ENCODE measurements around the gene SNX25. TPM values are rescaled to one million over a fixed set of nuclear protein-coding genes. Genes with fewer than 3 reads are reported as not detected.

The SNX25 gene
- polyA plus RNA-seq, 1 donor from 2014 or later, result 6.4 TPM

DNA sequence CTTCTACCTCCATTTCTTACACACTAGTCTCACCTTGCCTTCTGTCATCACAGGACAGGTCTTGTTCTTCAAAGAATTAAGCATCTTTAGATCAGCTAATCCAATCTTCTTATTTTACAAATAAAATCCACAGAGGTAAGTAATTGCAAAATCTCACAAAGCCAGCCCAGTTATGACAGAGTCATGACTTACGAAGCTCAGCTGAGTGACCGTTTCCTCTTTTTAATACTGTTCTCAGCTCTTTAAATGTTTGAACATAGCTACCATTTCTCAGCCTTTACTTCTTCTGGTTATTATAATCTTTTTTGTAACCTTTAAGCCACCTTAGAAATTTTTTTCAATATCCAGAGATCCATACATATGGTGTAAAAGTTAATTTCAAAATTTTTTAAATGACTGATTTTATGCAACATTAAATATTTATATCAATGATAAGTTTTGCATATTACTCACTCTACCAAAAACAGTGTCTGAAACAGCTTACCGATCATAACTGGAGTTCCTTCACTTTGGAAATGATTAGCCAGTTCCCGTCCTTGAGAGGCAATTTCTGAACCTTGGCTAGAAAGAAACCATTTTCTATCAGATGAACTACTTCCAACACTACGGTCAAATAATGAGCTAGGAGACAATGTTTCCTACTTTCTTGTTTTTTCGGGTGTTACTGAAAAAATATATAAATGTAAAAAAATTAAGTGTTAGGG lies 196.1 kb downstream of the SNX25 start:
- H3K9ac ChIP-seq (ENCODE audit: low read length), result no peak overlapping the region
- TF ChIP-seq EZH2 (IDR thresholded peaks at IDR 0.05; ENCODE audit: borderline replicate concordance, insufficient read depth, low read length, poor library complexity, severe bottlenecking) (no peak), MXI1 (conservative IDR thresholded peaks at IDR 0.05; ENCODE audit: poor library complexity, severe bottlenecking) (no peak), RAD21 (conservative IDR thresholded peaks at IDR 0.05) (no peak), TAF1 (IDR thresholded peaks at IDR 0.05; ENCODE audit: low read depth) (no peak), EP300 (conservative IDR thresholded peaks at IDR 0.05; ENCODE audit: poor library complexity, severe bottlenecking) (no peak), POLR2AphosphoS5 (IDR thresholded peaks at IDR 0.05) (no peak), SMC3 (conservative IDR thresholded peaks at IDR 0.05; ENCODE audit: poor library complexity) (no peak)
- TF ChIP-seq, protein P1, sequence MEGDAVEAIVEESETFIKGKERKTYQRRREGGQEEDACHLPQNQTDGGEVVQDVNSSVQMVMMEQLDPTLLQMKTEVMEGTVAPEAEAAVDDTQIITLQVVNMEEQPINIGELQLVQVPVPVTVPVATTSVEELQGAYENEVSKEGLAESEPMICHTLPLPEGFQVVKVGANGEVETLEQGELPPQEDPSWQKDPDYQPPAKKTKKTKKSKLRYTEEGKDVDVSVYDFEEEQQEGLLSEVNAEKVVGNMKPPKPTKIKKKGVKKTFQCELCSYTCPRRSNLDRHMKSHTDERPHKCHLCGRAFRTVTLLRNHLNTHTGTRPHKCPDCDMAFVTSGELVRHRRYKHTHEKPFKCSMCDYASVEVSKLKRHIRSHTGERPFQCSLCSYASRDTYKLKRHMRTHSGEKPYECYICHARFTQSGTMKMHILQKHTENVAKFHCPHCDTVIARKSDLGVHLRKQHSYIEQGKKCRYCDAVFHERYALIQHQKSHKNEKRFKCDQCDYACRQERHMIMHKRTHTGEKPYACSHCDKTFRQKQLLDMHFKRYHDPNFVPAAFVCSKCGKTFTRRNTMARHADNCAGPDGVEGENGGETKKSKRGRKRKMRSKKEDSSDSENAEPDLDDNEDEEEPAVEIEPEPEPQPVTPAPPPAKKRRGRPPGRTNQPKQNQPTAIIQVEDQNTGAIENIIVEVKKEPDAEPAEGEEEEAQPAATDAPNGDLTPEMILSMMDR (IDR thresholded peaks at IDR 0.05; ENCODE audit: poor library complexity, severe bottlenecking), result no peak
- TF ChIP-seq, protein P2, sequence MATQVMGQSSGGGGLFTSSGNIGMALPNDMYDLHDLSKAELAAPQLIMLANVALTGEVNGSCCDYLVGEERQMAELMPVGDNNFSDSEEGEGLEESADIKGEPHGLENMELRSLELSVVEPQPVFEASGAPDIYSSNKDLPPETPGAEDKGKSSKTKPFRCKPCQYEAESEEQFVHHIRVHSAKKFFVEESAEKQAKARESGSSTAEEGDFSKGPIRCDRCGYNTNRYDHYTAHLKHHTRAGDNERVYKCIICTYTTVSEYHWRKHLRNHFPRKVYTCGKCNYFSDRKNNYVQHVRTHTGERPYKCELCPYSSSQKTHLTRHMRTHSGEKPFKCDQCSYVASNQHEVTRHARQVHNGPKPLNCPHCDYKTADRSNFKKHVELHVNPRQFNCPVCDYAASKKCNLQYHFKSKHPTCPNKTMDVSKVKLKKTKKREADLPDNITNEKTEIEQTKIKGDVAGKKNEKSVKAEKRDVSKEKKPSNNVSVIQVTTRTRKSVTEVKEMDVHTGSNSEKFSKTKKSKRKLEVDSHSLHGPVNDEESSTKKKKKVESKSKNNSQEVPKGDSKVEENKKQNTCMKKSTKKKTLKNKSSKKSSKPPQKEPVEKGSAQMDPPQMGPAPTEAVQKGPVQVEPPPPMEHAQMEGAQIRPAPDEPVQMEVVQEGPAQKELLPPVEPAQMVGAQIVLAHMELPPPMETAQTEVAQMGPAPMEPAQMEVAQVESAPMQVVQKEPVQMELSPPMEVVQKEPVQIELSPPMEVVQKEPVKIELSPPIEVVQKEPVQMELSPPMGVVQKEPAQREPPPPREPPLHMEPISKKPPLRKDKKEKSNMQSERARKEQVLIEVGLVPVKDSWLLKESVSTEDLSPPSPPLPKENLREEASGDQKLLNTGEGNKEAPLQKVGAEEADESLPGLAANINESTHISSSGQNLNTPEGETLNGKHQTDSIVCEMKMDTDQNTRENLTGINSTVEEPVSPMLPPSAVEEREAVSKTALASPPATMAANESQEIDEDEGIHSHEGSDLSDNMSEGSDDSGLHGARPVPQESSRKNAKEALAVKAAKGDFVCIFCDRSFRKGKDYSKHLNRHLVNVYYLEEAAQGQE (IDR thresholded peaks at IDR 0.05; ENCODE audit: borderline replicate concordance), result no peak
- H3K36me3 ChIP-seq (ENCODE audit: insufficient read depth, low read length), result peaks cover 9% of the 10 kb centered on the region
- no peaks in the 10 kb centered on the region for H3F3A ChIP-seq (ENCODE audit: insufficient read depth, low read length, poor library complexity, severe bottlenecking)
- H2AFZ ChIP-seq (ENCODE audit: low read depth, low read length), result no peak overlapping the region
- H3K4me2 ChIP-seq (ENCODE audit: low read length), result no peak overlapping the region
- no peaks in the 10 kb centered on the region for H3K27me3 ChIP-seq (ENCODE audit: insufficient read depth, low read depth, low read length)
- no peaks in the 10 kb centered on the region for H3K79me2 ChIP-seq (replicated peaks; ENCODE audit: insufficient read depth, low read length)
- H3K27ac ChIP-seq (ENCODE audit: low read length), result no peak overlapping the region
- H3K4me3 ChIP-seq (ENCODE audit: low read length), result no peak overlapping the region
- no peaks in the 10 kb centered on the region for H3K9me3 ChIP-seq (ENCODE audit: low read length)
- no peaks in the 10 kb centered on the region for H4K20me1 ChIP-seq (ENCODE audit: insufficient read depth)
- no peaks in the 10 kb centered on the region for H3K9me2 ChIP-seq (ENCODE audit: insufficient read depth, low read length)

DNA sequence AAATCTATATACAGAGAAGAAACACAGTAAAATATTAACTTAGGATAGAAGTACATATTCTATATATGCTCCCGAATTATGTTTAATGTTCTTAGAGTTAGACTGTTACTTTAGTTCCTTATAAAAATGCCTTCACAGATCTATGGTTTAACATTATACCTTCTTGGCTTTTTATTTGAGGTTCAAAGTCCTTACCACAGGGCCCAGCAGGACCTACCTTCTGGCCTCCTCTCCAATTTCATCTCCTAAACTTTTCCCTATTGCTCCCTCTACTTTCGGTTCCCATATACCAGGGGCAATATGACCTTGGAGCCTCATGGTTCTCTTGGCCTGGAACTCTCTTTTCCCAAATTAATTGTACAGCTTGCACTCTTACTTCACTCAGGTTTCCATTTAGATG lies 199.0 kb downstream of the SNX25 start:
- no peak overlapping the region for H3K27ac ChIP-seq (ENCODE audit: low read length)
- H3K4me2 ChIP-seq (ENCODE audit: low read length), result no peak overlapping the region
- no peak overlapping the region for H2AFZ ChIP-seq (ENCODE audit: low read depth, low read length)
- no peaks in the 10 kb centered on the region for H3K27me3 ChIP-seq (ENCODE audit: insufficient read depth, low read depth, low read length)
- peaks cover 8% of the 10 kb centered on the region for H3K36me3 ChIP-seq (ENCODE audit: insufficient read depth, low read length)
- H3K9ac ChIP-seq (ENCODE audit: low read length), result no peak overlapping the region
- no peaks in the 10 kb centered on the region for H3K79me2 ChIP-seq (replicated peaks; ENCODE audit: insufficient read depth, low read length)
- no peaks in the 10 kb centered on the region for H4K20me1 ChIP-seq (ENCODE audit: insufficient read depth)
- TF ChIP-seq, protein P2 (IDR thresholded peaks at IDR 0.05; ENCODE audit: borderline replicate concordance), result no peak
- no peak for TF ChIP-seq SMC3 (conservative IDR thresholded peaks at IDR 0.05; ENCODE audit: poor library complexity)
- no peak for TF ChIP-seq MXI1 (conservative IDR thresholded peaks at IDR 0.05; ENCODE audit: poor library complexity, severe bottlenecking)
- TF ChIP-seq POLR2AphosphoS5 (IDR thresholded peaks at IDR 0.05), result no peak
- no peak for TF ChIP-seq RAD21 (conservative IDR thresholded peaks at IDR 0.05)
- TF ChIP-seq EZH2 (IDR thresholded peaks at IDR 0.05; ENCODE audit: borderline replicate concordance, insufficient read depth, low read length, poor library complexity, severe bottlenecking), result no peak
- no peak for TF ChIP-seq EP300 (conservative IDR thresholded peaks at IDR 0.05; ENCODE audit: poor library complexity, severe bottlenecking)
- TF ChIP-seq TAF1 (IDR thresholded peaks at IDR 0.05; ENCODE audit: low read depth), result no peak
- TF ChIP-seq, protein P1 (IDR thresholded peaks at IDR 0.05; ENCODE audit: poor library complexity, severe bottlenecking), result no peak
- H3K9me3 ChIP-seq (ENCODE audit: low read length), result no peaks in the 10 kb centered on the region
- H3K9me2 ChIP-seq (ENCODE audit: insufficient read depth, low read length), result no peaks in the 10 kb centered on the region
- no peak overlapping the region for H3K4me3 ChIP-seq (ENCODE audit: low read length)
- H3F3A ChIP-seq (ENCODE audit: insufficient read depth, low read length, poor library complexity, severe bottlenecking), result no peaks in the 10 kb centered on the region

All from neural cell (in vitro differentiated cells).